ENCODE results near the gene ALOX5. TPM values are rescaled to one million over a fixed set of nuclear protein-coding genes. Genes with fewer than 3 reads are reported as not detected.
A peak's percentile ranks its signal among the peaks of the same experiment; 100 is the strongest.

Gene ALOX5
- total RNA-seq, 3 donors from 2014 or later: 8.2 to 14.9 (median 14.3) TPM

DNA sequence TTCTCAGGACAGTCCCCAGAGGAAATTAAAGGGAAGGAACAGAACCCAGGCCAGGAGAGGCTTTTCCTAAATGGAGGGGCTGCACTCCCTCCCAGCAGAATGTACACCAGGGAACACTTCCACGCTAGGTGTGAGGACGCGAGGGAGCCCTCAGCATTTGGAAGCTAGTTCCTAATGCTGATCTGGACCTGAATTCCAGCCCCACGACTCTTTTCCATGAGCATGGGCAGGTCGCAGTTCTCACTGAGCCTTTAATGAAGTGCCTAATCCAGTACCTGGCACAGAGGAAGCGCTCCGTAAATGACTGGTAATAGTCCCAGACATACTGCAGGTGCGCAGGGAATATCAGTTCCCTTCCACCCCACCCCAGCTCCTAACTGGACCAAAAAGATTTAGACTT is 1.1 kb downstream of the ALOX5 start:
- intact Hi-C loops (cut with DNase I, micrococcal nuclease): no loop called here
- H3K36me3 ChIP-seq (ENCODE audit: low read depth): no peaks in the 10 kb centered on the region
- no peak overlapping the region for H3K4me3 ChIP-seq
- TF ChIP-seq, protein P1, sequence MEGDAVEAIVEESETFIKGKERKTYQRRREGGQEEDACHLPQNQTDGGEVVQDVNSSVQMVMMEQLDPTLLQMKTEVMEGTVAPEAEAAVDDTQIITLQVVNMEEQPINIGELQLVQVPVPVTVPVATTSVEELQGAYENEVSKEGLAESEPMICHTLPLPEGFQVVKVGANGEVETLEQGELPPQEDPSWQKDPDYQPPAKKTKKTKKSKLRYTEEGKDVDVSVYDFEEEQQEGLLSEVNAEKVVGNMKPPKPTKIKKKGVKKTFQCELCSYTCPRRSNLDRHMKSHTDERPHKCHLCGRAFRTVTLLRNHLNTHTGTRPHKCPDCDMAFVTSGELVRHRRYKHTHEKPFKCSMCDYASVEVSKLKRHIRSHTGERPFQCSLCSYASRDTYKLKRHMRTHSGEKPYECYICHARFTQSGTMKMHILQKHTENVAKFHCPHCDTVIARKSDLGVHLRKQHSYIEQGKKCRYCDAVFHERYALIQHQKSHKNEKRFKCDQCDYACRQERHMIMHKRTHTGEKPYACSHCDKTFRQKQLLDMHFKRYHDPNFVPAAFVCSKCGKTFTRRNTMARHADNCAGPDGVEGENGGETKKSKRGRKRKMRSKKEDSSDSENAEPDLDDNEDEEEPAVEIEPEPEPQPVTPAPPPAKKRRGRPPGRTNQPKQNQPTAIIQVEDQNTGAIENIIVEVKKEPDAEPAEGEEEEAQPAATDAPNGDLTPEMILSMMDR (IDR thresholded peaks at IDR 0.05): no peak
- no peak for DNase-seq
- peaks cover 18% of the 10 kb centered on the region for H3K4me1 ChIP-seq (ENCODE audit: low read depth)
- no peak for ATAC-seq
- no peaks in the 10 kb centered on the region for H3K9me3 ChIP-seq

GRCh38 chr10:45375716-45376231 is 1.8 kb downstream of the ALOX5 start:
- TF ChIP-seq, protein P1 (IDR thresholded peaks at IDR 0.05): no peak
- Histone ChIP-seq H3K4me3 (no peak overlapping the region), H3K4me1 (ENCODE audit: low read depth) (peaks cover 18% of the 10 kb centered on the region)

GRCh38 chr10:45376371-45376801 is 2.4 kb downstream of the ALOX5 start:
- DNase-seq (no peak), ATAC-seq (no peak)
- H3K4me1 ChIP-seq (ENCODE audit: low read depth): peaks cover 18% of the 10 kb centered on the region
- no peaks in the 10 kb centered on the region for H3K9me3 ChIP-seq
- H3K4me3 ChIP-seq: no peak overlapping the region
- TF ChIP-seq, protein P1 (IDR thresholded peaks at IDR 0.05): no peak
- no peaks in the 10 kb centered on the region for H3K36me3 ChIP-seq (ENCODE audit: low read depth)
- intact Hi-C loops (cut with DNase I, micrococcal nuclease): no loop called here

More at GRCh38 chr10:45375716-45376231, 1.8 kb downstream of the ALOX5 start:
- intact Hi-C loops (cut with DNase I, micrococcal nuclease): no loop called here
- DNase-seq: peak in 1 of 3 donors; percentile 43
- peak; percentile 11 for ATAC-seq
- Histone ChIP-seq H3K9me3 (no peaks in the 10 kb centered on the region), H3K36me3 (ENCODE audit: low read depth) (no peaks in the 10 kb centered on the region)

- DNase-seq (no peak), ATAC-seq (no peak)
- intact Hi-C loops (cut with DNase I, micrococcal nuclease): no loop called here
- Histone ChIP-seq H3K4me3 (no peak overlapping the region), H3K36me3 (ENCODE audit: low read depth) (no peaks in the 10 kb centered on the region), H3K9me3 (no peaks in the 10 kb centered on the region), H3K4me1 (ENCODE audit: low read depth) (peaks cover 18% of the 10 kb centered on the region)
- TF ChIP-seq, protein P1 (IDR thresholded peaks at IDR 0.05): no peak
Measured at GRCh38 chr10:45377321-45377720, 3.3 kb downstream of the ALOX5 start.

DNA sequence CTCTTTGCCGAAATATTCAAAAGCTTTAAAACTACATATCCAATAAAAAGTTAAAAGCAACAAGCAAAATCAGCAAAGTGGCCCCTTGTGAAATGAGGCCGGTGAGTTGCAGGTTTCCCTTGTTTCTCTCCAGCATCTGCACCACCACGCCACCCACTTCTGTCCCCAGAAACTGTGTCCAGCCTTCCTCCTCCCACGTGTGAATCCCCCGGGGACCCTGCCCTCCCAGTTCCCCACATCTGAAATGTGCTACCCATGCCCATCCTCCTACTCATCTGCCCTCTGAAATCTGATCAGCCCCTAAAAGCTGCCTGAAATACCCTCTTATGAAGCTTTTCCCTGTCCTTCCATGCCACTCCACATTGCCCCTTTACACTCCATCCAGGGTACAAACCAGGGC is 3.8 kb downstream of the ALOX5 start:
- Histone ChIP-seq H3K4me1 (ENCODE audit: low read depth) (peaks cover 18% of the 10 kb centered on the region), H3K4me3 (no peak overlapping the region), H3K9me3 (no peaks in the 10 kb centered on the region), H3K36me3 (ENCODE audit: low read depth) (no peaks in the 10 kb centered on the region)
- intact Hi-C loops (cut with DNase I, micrococcal nuclease): no loop called here
- TF ChIP-seq, protein P1 (IDR thresholded peaks at IDR 0.05): no peak
- ATAC-seq (no peak), DNase-seq (peak in 1 of 3 donors; percentile 34)
